ENCODE results near the gene NRL.

DNA sequence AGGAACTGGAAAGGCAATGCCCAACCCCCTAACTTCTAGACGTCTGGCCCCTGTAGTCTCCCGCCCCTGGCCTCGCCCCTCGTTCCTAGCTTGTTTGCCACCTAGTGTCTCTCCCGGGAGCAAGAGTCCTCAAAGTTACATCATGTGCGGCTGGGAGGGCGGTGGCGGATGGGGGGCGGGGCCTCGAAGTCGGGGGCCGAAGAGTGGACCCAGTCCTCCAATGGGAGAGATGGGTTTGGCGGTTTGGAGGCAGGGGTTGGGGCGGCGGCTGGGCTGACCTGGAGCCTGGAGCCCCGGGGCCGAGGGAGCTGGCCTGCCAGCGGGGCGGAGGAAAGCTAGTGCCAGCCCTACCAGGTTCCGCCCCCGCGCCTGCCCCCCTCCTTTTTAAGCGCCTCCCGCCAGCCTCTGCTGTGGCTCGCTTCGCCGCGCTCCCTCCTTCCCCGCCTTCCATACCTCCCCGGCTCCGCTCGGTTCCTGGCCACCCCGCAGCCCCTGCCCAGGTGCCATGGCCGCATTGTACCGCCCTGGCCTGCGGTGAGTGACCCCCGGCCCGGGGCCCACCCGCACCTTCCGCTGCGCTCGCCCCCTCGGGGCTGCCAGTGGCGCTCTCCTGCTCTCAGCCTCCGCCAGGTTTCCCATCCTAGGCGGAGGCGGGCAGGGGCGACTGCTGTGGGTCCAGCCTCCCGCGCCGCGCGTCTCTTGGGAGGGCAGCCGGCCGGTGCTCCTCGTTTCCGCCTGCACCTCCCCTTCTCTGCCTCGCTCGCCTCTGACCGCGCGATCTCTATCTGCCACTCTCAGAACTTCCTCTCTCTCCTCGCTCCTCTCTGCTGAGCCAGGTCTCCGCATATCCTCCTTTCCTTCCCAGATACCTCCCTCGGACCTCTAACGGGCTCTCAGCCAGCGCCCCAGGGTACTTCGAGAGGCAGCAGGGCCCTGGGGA, 20.6 kb downstream of the NRL start, which contains the start of gene PCK2:
- TF ChIP-seq CTCF (conservative IDR thresholded peaks at IDR 0.05): no peak
- no peak for TF ChIP-seq EZH2 (IDR thresholded peaks at IDR 0.05; ENCODE audit: low read depth)

Data from PC-9 (cell line).